Purkinje cell (primary cell): ENCODE data around the gene SMIM38. TPM values are rescaled to one million over a fixed set of nuclear protein-coding genes. Genes with fewer than 3 reads are reported as not detected.

Experiments used
- polyA plus RNA-seq: library from polyadenylated mRNA; unstranded; fragments of >200 nt; fragmentation: Nextera tagmentation; gene quantifications from 2 replicates; pipeline ENCODE4 v1.2.1, GENCODE V29; 2014

The SMIM38 gene
- polyA plus RNA-seq, result not detected in 2 replicates

DNA sequence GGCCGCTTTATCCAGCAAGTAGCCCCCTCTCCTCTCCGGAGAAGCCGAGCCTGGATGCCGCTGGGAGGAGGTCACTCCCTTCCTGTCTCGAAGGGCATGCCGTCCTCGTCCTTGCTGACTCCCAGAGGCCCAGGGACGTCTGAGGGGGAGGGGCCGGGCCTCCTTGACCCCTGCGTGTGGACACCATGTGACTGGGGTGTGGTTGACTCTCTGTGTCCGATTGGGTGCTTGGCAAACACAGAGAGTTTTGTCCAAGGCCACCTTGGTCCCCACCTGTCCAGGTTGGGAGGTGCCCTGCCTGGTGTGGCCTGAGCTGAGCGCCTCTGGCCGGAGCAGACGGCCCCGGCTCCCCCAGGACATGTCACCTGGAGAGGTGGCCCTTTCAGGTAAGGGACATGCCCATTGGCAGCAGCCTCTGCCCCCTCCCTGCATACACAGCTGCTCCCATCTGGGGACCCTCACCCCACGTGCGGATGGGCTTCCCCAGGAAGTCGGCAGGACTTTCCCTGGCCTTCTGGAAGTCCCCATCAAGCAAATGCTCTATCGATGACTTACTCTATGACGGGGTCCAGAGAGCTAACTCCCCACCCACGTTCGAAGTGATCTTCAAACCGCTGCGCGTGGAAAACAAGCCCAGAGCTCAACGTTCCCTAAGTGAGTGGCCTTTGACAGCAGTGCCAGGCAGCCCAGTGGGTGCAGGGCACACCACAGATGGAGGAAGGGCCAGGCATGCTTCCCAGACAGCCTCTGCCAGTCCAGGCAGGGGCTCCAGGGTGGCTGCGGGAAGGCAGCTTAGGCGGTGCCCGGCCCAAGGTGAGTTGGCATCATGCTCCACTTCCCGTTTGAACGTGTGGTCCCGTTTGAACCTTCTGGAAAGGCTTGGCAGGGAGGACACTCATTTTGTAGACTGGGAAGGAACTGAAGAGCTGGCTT, at the start of gene SMIM38:
Gene SMIM38 (plus strand): TSS at position 634 of the 933 bp plus-strand sequence. CDS start 1,912 bp downstream, outside the sequence.

Other genes with a start within 250 kb of the SMIM38 start
- not detected in 2 replicates for gene MRGPRD, start 174.9 kb upstream of the SMIM38 start, polyA plus RNA-seq
- gene MRGPRF, start 142.7 kb upstream of the SMIM38 start, polyA plus RNA-seq, result not detected in 2 replicates
- gene TPCN2, start 107.0 kb upstream of the SMIM38 start, polyA plus RNA-seq, result 0.71 and 0.93 TPM in 2 replicates
- gene MYEOV, start 138.2 kb downstream of the SMIM38 start, polyA plus RNA-seq, result not detected in 2 replicates